Measurements from ENCODE around the gene MYCBP2.
"Not testable (repeated sequence)": the region's sequence is repeated elsewhere in the genome, so short reads cannot be mapped to it uniquely, and the experiment has no call there.

Gene MYCBP2

GRCh38 chr13:77219401-77219800, 107.5 kb downstream of the MYCBP2 start:
- Histone ChIP-seq H3K4me3 (ENCODE audit: low read depth in 1 of 2, low read length in 1 of 2) (no peak overlapping the region), H3K27ac (peak overlapping the region; percentile 28), H3K4me1 (ENCODE audit: control insufficient read depth in 1 of 2, insufficient read depth in 1 of 2, low read depth in 1 of 2, low read length in 1 of 2) (peaks cover 8 to 13% of the 10 kb centered on the region in 2 experiments), H3K36me3 (peaks cover 57% of the 10 kb centered on the region), H3K9me3 (no peaks in the 10 kb centered on the region), H3K27me3 (no peaks in the 10 kb centered on the region)
- TF ChIP-seq, protein P1, sequence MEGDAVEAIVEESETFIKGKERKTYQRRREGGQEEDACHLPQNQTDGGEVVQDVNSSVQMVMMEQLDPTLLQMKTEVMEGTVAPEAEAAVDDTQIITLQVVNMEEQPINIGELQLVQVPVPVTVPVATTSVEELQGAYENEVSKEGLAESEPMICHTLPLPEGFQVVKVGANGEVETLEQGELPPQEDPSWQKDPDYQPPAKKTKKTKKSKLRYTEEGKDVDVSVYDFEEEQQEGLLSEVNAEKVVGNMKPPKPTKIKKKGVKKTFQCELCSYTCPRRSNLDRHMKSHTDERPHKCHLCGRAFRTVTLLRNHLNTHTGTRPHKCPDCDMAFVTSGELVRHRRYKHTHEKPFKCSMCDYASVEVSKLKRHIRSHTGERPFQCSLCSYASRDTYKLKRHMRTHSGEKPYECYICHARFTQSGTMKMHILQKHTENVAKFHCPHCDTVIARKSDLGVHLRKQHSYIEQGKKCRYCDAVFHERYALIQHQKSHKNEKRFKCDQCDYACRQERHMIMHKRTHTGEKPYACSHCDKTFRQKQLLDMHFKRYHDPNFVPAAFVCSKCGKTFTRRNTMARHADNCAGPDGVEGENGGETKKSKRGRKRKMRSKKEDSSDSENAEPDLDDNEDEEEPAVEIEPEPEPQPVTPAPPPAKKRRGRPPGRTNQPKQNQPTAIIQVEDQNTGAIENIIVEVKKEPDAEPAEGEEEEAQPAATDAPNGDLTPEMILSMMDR (IDR thresholded peaks at IDR 0.05) = no peak

DNA sequence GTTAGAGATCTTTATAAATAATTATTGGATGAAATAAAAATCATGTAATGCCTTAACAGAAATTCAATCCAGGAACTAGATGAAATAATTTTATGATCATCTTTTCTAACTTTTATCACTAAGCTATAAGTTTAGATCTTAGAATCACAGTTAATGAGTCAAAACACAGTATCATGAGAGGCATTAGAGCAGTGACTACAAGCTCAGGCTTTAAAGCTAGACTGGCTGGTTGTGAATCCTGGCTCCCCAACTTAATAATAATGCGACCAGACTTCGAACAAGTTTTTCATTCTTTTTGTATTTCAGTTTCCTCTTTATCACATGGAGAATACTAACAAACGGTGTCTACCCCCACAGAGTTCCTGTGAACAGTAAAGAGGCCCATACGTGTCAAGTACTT, 108.6 kb downstream of the MYCBP2 start:
- peaks cover 59% of the 10 kb centered on the region for H3K36me3 ChIP-seq

GRCh38 chr13:77215543-77215942, 111.4 kb downstream of the MYCBP2 start:
- Histone ChIP-seq H3K4me1 (ENCODE audit: control insufficient read depth in 1 of 2, insufficient read depth in 1 of 2, low read depth in 1 of 2, low read length in 1 of 2) (peaks cover 8 to 9% of the 10 kb centered on the region in 2 experiments), H3K4me3 (ENCODE audit: low read depth in 1 of 2, low read length in 1 of 2) (no peak overlapping the region), H3K9me3 (no peaks in the 10 kb centered on the region), H3K27ac (no peak overlapping the region), H3K27me3 (no peaks in the 10 kb centered on the region), H3K36me3 (peaks cover 61% of the 10 kb centered on the region)
- TF ChIP-seq, protein P1 (IDR thresholded peaks at IDR 0.05) = no peak

More for the DNA sequence above, 108.6 kb downstream of the MYCBP2 start:
- Histone ChIP-seq H3K4me1 (ENCODE audit: control insufficient read depth in 1 of 2, insufficient read depth in 1 of 2, low read depth in 1 of 2, low read length in 1 of 2) (peaks cover 8 to 13% of the 10 kb centered on the region in 2 experiments), H3K27me3 (no peaks in the 10 kb centered on the region), H3K27ac (no peak overlapping the region), H3K4me3 (ENCODE audit: low read depth in 1 of 2, low read length in 1 of 2) (no peak overlapping the region), H3K9me3 (no peaks in the 10 kb centered on the region)
- TF ChIP-seq, protein P1 (IDR thresholded peaks at IDR 0.05) = no peak

DNA sequence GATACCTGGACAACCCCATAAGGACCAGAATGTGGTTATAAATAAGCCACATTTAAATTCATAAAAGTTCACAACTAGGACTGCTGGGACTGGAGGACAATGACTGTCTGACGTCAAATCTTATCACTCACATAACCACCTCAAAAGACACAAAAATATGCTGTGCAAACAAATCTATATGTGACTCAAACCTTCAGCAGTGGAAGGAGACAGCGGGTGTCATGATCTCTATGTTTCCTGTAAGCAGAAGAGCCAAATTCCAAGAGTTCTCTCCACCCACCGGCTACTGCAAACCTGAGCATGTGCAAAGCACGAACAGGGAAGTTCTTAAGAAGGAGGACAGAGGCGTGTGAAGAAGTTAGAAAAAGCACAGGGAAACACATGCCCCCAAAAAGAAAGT, 113.2 kb downstream of the MYCBP2 start:
- Histone ChIP-seq H3K9me3 (no peaks in the 10 kb centered on the region), H3K27ac (no peak overlapping the region), H3K27me3 (no peaks in the 10 kb centered on the region), H3K36me3 (peaks cover 79% of the 10 kb centered on the region), H3K4me1 (ENCODE audit: control insufficient read depth in 1 of 2, insufficient read depth in 1 of 2, low read depth in 1 of 2, low read length in 1 of 2) (no peaks in the 10 kb centered on the region), H3K4me3 (ENCODE audit: low read depth in 1 of 2, low read length in 1 of 2) (no peak overlapping the region)
- TF ChIP-seq, protein P1 (IDR thresholded peaks at IDR 0.05) = no peak

- H3K4me1 ChIP-seq (ENCODE audit: control insufficient read depth in 1 of 2, insufficient read depth in 1 of 2, low read depth in 1 of 2, low read length in 1 of 2) = no peaks in the 10 kb centered on the region
- no peak overlapping the region for H3K27ac ChIP-seq
- H3K36me3 ChIP-seq = peaks cover 59% of the 10 kb centered on the region
- no peaks in the 10 kb centered on the region for H3K9me3 ChIP-seq
- no peak overlapping the region for H3K4me3 ChIP-seq (ENCODE audit: low read depth in 1 of 2, low read length in 1 of 2)
- H3K27me3 ChIP-seq = no peaks in the 10 kb centered on the region
- TF ChIP-seq, protein P1 (IDR thresholded peaks at IDR 0.05) = no peak
Measured at GRCh38 chr13:77207943-77208342, 119.0 kb downstream of the MYCBP2 start.

DNA sequence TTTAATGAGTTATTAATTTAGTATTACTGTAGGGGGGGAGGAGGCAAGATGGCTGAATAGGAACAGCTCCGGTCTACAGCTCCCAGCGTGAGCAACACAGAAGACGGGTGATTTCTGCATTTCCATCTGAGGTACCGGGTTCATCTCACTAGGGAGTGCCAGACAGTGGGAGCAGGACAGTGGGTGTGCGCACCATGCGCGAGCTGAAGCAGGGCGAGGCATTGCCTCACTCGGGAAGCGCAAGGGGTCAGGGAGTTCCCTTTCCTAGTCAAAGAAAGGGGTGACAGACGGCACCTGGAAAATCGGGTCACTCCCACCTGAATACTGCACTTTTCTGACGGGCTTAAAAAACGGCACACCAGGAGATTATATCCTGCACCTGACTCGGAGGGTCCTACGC, 127.9 kb downstream of the MYCBP2 start:
- H3K4me3 ChIP-seq (ENCODE audit: low read depth in 1 of 2, low read length in 1 of 2); H3K27ac ChIP-seq: not testable (repeated sequence)
- H3K36me3 ChIP-seq = peaks cover 37% of the 10 kb centered on the region

More for the DNA sequence above, 127.9 kb downstream of the MYCBP2 start:
- H3K9me3 ChIP-seq; H3K27me3 ChIP-seq; H3K4me1 ChIP-seq (ENCODE audit: control insufficient read depth in 1 of 2, insufficient read depth in 1 of 2, low read depth in 1 of 2, low read length in 1 of 2): not testable (repeated sequence)
